Kidney (tissue), 14 donors: Measurements from ENCODE around the gene SPAG5. TPM values are rescaled to one million over a fixed set of nuclear protein-coding genes. Genes with fewer than 3 reads are reported as not detected.
"Not testable (repeated sequence)": the region's sequence is repeated elsewhere in the genome, so short reads cannot be mapped to it uniquely, and the experiment has no call there.

Experiments
- DNase-seq, 5 donors: peaks; one replicate each; pipeline ENCODE4 v3.0.0-alpha.2; 2013 to 2020
- FAIRE-seq: peaks from 2 replicates; lab custom pipeline; 2012; peaks lifted over from hg19 to GRCh38; lab: Jason Lieb, UNC
- H3K27ac ChIP-seq, 2 donors: one replicate each; pipeline ENCODE4 v1.7.0; 2013; ENCODE audit warnings: low read depth in 2 of 2, low read length in 2 of 2, inconsistent platforms in 1 of 2
- H3K27me3 ChIP-seq: one replicate; pipeline ENCODE4 v1.7.1; 2013; ENCODE audit warnings: low read length, inconsistent platforms; ENCODE audit not compliant: control insufficient read depth, insufficient read depth
- H3K36me3 ChIP-seq, 3 donors: one replicate each; pipeline versions ENCODE4 v1.7.0 to v1.7.1; 2013; ENCODE audit warnings: low read length in 3 of 3, control low read depth in 1 of 3, inconsistent platforms in 1 of 3; ENCODE audit not compliant: insufficient read depth in 3 of 3, control insufficient read depth in 2 of 3
- H3K4me1 ChIP-seq, 3 donors: one replicate each; pipeline versions ENCODE4 v1.7.0 to v1.7.1; 2013; ENCODE audit warnings: low read length in 3 of 3, inconsistent platforms in 1 of 3, low read depth in 1 of 3; ENCODE audit not compliant: control insufficient read depth in 2 of 3, insufficient read depth in 2 of 3
- H3K4me3 ChIP-seq, 3 donors: one replicate each; pipeline versions ENCODE4 v1.7.0 to v1.8.1; 2013; ENCODE audit warnings: low read length in 3 of 3, control low read depth in 1 of 3, inconsistent platforms in 1 of 3
- H3K9ac ChIP-seq, 3 donors: one replicate each; pipeline versions ENCODE4 v1.7.0 to v1.7.1; 2013; ENCODE audit warnings: low read length in 3 of 3, control low read depth in 1 of 3, inconsistent platforms in 1 of 3
- H3K9me3 ChIP-seq, 3 donors: one replicate each; pipeline versions ENCODE4 v1.7.0 to v1.7.1; 2013; ENCODE audit warnings: low read length in 3 of 3, control low read depth in 1 of 3, inconsistent platforms in 1 of 3; ENCODE audit not compliant: control insufficient read depth in 2 of 3, insufficient read depth in 1 of 3
- CTCF ChIP-seq: IDR thresholded peaks from 3 replicates; pipeline ENCODE4 v1.5.1; 2012; ENCODE audit warnings: mild to moderate bottlenecking, moderate library complexity, borderline replicate concordance; ENCODE audit not compliant: insufficient read depth; ENCODE audit errors: extremely low read depth
- intact Hi-C: fragments of 100-400 bp; cut with DNase I; formaldehyde crosslinking; loops from one replicate; pipeline ENCODE4 v1.11.1; 2022
- polyA plus RNA-seq: library from polyadenylated mRNA; stranded (reverse); fragments of 350-450 nt; fragmentation: Illumina TruSeq; extraction: RNeasy Lipid Tissue Mini Kit (QIAGEN cat#74804); gene quantifications from one replicate; pipeline ENCODE4 v1.2.3, GENCODE V29; 2014; ENCODE audit warnings: low read depth, low replicate concordance; ENCODE audit not compliant: insufficient read depth
- total RNA-seq: library from RNA; stranded (reverse); fragmentation: NEBNext Ultra II Directional; extraction: Animal tissue kit (Norgen Biotek cat#: 25700); gene quantifications from one replicate; pipeline ENCODE4 v1.2.1, GENCODE V29; 2021
- donor health status: control.
- donor health status: control.
- donor health status: control.
- donor health status: control.
- donor health status: control.
- donor health status: DM: yes; HTN: yes; CAD: no.
- donor health status: Normal renal cell carcinoma (clear cell type).

The SPAG5 gene
- total and polyA plus RNA-seq, 2 donors from 2014 or later = 7.4 to 123 TPM

- FAIRE-seq (no peak), DNase-seq (no peak)
- TF ChIP-seq CTCF = no peak
- peak overlapping the region in 1 of 2 donors; percentile 23 for H3K27ac ChIP-seq
- H3K9me3 ChIP-seq = no peaks in the 10 kb centered on the region
- H3K4me1 ChIP-seq = no peaks in the 10 kb centered on the region
- intact Hi-C loops = loop anchor here (10.0 kb wide), 1 partner anchor 116 kb away; no protein-coding TSS in a partner anchor
- no peak overlapping the region for H3K4me3 ChIP-seq
- peaks cover 0 to 10% (median 6%) of the 10 kb centered on the region in 3 donors for H3K36me3 ChIP-seq
- H3K9ac ChIP-seq = no peak overlapping the region
- H3K27me3 ChIP-seq = no peaks in the 10 kb centered on the region
These were observed 11.6 kb upstream of the SPAG5 start for GRCh38 chr17:28610376-28610775.

DNA sequence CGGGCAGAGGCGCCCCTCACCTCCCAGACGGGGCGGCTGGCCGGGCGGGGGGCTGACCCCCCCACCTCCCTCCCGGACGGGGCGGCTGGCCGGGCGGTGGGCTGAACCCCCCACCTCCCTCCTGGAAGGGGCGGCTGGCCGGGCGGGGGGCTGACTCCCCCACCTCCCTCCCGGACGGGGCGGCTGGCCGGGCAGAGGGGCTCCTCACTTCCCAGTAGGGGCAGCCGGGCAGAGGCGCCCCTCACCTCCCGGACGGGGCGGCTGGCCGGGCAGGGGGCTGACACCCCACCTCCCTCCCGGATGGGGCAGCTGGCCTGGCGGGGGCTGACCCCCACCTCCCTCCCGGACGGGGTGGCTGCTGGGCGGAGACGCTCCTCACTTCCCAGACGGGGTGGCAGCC, 5.2 kb upstream of the SPAG5 start:
- H3K36me3 ChIP-seq, H3K4me3 ChIP-seq, H3K27me3 ChIP-seq, DNase-seq, H3K9me3 ChIP-seq, intact Hi-C loops, H3K4me1 ChIP-seq, H3K27ac ChIP-seq, FAIRE-seq, H3K9ac ChIP-seq: not testable (repeated sequence)

GRCh38 chr17:28599311-28600184, 723 bp upstream of the SPAG5 start:
- Histone ChIP-seq H3K4me3 (peak overlapping the region; percentile 78 to 90 (median 81)), H3K36me3 (no peaks in the 10 kb centered on the region), H3K9ac (peak overlapping the region; percentile 81 to 94 (median 86)), H3K27ac (peak overlapping the region; percentile 91 to 96), H3K27me3 (no peaks in the 10 kb centered on the region), H3K9me3 (no peaks in the 10 kb centered on the region), H3K4me1 (peaks cover 0 to 12% (median 10%) of the 10 kb centered on the region in 3 donors)
- DNase-seq = peak in 2 of 5 donors; percentile 49 to 69
- intact Hi-C loops = no loop called here
- TF ChIP-seq CTCF = no peak
- FAIRE-seq = no peak

DNA sequence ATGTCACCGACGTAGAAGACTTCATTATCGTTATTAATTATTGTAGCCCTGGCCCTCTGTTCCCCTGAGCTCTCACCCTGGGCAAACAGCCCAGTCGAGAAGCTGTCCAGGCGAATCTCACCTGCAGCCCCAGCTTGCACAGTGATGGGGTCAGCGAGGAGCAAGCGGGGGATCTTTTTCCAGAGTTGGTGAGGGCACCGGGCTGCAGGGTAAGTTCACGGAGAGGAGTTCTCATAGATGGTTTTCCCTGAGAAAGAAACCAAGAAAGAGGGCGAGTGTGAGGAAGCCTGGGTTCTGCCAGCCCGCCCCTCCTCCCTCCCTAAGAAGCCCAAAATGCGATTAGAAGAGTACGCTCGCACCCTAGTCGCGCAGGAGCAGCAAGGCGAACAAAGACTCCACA, 436 bp downstream of the SPAG5 start:
- no peaks in the 10 kb centered on the region for H3K9me3 ChIP-seq
- intact Hi-C loops = no loop called here
- H3K9ac ChIP-seq = peak overlapping the region in 1 of 3 donors; percentile 65
- no peak overlapping the region for H3K27ac ChIP-seq
- H3K36me3 ChIP-seq = no peaks in the 10 kb centered on the region
- no peaks in the 10 kb centered on the region for H3K27me3 ChIP-seq
- peak overlapping the region; percentile 58 to 85 (median 78) for H3K4me3 ChIP-seq
- no peak for FAIRE-seq
- no peak for TF ChIP-seq CTCF
- H3K4me1 ChIP-seq = peaks cover 0 to 12% (median 10%) of the 10 kb centered on the region in 3 donors
- peak in 2 of 5 donors; percentile 15 to 56 for DNase-seq
